KBM-7 (cell line): ENCODE measurements around the gene AHNAK2.
A peak's percentile ranks its signal among the peaks of the same experiment; 100 is the strongest.

ENCODE experiments used
- DNase-seq: peaks from one replicate; pipeline ENCODE4 v3.0.0-alpha.2; 2015
- in situ Hi-C: fragments of 300-500 bp; cut with MboI; formaldehyde crosslinking; loops from 2 replicates; pipeline ENCODE4 v1.14.3; 2020; ENCODE audit warnings: low sequenced_read_pairs, low pct_unique_long_range_greater_than_20kb, mixed read lengths

The AHNAK2 gene

GRCh38 chr14:104976198-104977007, 1.8 kb downstream of the AHNAK2 start:
- in situ Hi-C loops, result loop anchor here (10.0 kb wide), 1 partner anchor 68 kb away; no protein-coding TSS in a partner anchor
- DNase-seq, result peak; percentile 90

GRCh38 chr14:104975481-104976197, 2.5 kb downstream of the AHNAK2 start:
- DNase-seq, result peak; percentile 34
- in situ Hi-C loops, result loop anchor here (10.0 kb wide), 1 partner anchor 69 kb away; no protein-coding TSS in a partner anchor

- in situ Hi-C loops, result loop anchor here (10.0 kb wide), 1 partner anchor 70 kb away; no protein-coding TSS in a partner anchor
- DNase-seq, result no peak
Observed at GRCh38 chr14:104974665-104975390, 3.3 kb downstream of the AHNAK2 start.

DNA sequence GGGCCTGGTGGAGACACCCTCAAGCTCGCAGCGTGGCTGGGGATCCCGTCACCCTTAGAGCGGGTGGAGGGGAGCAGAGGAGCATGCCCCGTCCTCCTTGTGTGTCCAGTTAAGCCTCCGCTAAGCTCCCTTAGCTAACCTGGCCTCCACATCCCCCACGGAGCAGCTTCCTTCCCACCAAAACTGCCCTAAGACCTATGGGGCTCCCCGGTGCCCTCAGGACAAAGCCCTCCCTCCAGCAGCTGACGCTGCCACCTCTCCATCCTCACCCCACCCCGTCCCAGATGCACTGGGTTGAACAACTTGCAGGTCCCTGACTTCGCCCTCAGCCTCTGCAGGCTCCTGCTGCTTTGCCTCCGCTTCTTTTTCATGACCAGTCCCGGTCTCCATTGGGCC, 4.0 kb downstream of the AHNAK2 start:
- DNase-seq, result no peak
- in situ Hi-C loops, result loop anchor here (10.0 kb wide), 1 partner anchor 71 kb away; no protein-coding TSS in a partner anchor

GRCh38 chr14:104973385-104974145, 4.6 kb downstream of the AHNAK2 start:
- DNase-seq, result no peak
- in situ Hi-C loops, result loop anchor here (10.0 kb wide), 1 partner anchor 71 kb away; no protein-coding TSS in a partner anchor

- DNase-seq, result no peak
- in situ Hi-C loops, result loop anchor here (10.0 kb wide), 1 partner anchor 72 kb away; no protein-coding TSS in a partner anchor
Observed at GRCh38 chr14:104973135-104973384, 5.1 kb downstream of the AHNAK2 start.

DNA sequence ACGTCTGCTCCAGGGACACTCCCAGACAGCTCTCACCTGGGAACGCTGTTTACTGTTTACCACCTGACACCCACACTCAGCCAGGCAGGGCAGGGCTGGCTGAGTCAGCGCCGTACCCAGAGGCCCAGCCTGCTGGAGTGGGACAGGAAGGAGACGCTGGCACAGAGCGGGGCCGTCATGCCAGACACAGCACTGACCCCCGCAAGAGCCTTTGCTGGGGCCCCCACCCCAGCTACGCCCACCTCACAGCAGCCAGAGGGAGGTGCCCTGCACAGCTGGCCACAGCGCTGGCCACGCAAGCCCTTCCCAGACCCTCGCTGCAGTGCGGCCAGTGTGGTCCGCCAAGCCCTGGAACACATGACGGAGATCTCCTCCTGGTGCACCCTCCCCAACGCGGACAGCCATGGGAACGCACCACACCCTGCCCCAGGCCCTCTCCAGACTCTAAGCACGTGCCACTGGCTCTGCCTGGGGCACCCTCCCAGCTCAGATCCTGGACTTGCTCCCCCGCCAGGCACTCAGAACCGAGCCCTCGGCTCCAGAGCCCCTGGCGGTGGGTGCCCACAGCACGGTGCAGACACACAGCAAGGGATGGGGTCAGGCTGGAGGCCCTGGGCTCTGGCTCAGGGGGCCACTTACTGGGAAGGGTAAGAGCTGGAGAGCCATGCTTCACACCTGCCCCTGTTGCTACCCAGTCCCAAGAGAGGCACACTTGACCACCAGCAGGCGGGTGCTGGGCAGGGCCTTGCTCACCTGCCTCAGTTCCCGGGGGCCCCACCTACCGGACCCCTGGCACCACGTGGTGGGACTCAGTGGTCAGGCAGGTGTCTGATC, 5.7 kb downstream of the AHNAK2 start:
- DNase-seq, result no peak

GRCh38 chr14:104971447-104972240, 6.5 kb downstream of the AHNAK2 start:
- no peak for DNase-seq
- in situ Hi-C loops, result loop anchor here (10.0 kb wide), 1 partner anchor 73 kb away; no protein-coding TSS in a partner anchor

More for the DNA sequence above, 5.7 kb downstream of the AHNAK2 start:
- in situ Hi-C loops, result loop anchor here (10.0 kb wide), 1 partner anchor 72 kb away; no protein-coding TSS in a partner anchor

DNA sequence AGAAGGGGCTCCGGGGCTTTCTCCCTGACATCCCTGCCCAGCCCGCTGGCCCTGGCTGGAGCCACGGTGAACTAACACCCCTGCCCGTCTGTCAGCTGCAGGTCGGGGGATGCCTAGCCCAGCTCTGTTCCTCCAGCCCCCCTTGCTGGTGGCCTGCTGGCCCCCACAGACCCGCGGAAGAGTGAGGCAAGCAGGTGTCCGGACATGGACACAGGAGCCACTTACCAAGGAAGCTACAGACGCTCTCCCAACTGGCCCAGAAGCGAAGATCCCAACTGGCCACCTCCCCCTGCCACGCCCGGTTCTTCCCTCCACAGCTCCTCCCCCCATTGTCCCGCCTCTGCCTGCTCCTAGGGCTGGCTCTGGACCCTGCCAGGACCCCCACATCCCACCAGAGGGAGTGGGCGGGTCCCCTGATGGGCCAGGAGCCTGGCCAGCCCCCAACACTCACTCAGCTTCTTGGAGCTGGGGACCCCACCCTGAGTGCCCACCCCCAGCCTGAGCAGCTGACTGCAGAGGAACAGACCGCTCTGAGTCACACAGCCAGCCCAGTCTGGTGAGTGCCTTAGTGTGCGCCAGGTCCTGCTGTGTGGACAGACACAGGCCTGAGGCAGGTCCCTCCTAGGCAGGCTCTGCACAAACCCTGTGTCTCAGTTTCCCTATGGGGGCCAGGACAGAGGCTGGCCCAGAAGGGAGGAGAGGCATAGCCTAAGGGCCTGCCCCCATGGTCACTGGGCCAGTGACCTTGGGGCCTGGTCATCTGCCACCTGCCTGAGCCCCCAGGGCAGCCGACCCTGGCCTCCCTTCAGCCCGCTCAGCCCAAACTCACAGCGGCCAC, 7.7 kb downstream of the AHNAK2 start:
- in situ Hi-C loops, result loop anchor here (10.0 kb wide), 1 partner anchor 74 kb away; no protein-coding TSS in a partner anchor
- DNase-seq, result no peak

DNA sequence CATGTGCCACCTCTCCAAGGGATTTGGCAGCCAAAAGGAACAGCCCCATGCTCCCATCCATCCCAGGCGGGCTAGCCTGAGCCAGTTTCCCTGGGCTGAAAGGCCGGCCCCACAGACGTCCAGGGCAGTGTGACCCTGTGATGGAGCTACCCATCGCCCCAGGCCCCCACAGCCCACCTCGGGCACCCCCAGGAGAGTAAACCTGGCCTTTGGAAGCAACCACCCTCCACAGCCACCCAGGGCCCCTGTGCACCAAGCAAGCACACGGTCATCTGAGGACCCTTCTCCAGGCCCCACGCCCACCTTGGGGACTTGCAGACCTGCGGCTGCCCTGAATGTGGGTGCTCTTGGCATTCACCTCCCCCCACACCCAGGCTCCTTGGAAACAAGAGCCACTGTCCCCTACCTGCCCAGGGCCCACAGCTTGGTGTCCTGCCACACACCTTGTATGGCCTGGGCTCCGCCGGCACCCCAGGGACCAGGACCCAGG, 8.4 kb downstream of the AHNAK2 start:
- no peak for DNase-seq
- in situ Hi-C loops, result loop anchor here (10.0 kb wide), 1 partner anchor 75 kb away; no protein-coding TSS in a partner anchor

DNA sequence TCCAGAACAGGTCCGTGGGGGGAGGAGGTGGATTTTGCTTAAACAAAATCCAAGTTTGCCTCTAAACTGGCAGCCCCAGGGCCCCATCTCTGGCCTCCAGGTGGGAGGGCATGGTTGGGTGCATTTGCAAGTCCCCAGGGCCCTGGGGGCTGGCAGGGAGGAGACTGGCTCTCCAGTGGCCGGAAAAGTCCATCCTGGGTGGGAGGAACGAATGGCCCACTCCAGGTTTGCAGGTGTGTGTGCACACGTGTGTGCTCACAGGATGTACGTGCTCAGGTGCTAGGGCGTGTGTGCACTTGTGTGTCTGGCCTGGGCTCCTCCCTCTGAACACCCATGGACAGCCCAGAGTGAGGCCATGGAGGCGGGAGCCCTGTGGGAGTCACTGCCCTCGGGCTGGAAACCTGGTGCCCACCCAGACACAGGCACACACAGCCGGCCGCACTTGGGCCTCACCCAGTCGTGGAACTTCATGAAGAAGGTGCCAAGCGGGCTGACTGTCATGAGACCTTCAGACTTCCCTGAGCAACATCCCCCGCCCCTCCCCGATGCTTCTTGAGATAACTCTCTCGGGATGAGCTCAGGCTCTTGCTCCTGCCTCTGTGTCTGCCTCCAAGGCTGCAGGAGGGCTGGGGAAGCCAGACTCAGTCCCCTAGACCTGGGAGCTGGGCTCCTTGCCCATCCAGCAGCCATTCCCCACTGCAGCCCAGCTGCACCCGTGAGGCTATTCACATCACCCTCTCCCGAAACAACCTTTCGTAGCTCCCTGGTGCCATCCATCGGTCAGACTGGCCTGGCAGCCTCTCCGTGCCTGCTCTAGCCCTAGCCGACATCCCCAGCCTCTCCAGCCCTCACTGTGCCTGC, 9.4 kb downstream of the AHNAK2 start:
- no peak for DNase-seq
- in situ Hi-C loops, result no loop called here

DNA sequence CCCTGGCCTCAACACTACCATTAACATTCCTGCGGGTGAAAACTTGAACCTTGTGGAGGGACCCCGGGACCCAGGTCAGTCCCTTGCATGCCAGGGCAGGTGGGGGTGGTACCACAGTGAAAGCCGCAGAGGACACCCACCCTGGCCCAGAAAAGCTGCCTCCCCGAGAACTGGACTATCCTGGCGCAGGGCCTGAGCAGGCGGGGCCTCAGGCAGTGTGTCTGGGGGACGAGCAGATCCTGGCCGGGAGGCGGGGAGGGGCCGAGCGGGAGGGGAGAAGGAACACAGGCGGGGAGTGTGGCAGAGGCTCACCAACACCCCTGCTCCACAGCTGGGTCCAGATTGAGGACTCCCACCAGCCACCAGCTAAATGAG, 10.0 kb downstream of the AHNAK2 start:
- no peak for DNase-seq
- in situ Hi-C loops, result no loop called here

DNA sequence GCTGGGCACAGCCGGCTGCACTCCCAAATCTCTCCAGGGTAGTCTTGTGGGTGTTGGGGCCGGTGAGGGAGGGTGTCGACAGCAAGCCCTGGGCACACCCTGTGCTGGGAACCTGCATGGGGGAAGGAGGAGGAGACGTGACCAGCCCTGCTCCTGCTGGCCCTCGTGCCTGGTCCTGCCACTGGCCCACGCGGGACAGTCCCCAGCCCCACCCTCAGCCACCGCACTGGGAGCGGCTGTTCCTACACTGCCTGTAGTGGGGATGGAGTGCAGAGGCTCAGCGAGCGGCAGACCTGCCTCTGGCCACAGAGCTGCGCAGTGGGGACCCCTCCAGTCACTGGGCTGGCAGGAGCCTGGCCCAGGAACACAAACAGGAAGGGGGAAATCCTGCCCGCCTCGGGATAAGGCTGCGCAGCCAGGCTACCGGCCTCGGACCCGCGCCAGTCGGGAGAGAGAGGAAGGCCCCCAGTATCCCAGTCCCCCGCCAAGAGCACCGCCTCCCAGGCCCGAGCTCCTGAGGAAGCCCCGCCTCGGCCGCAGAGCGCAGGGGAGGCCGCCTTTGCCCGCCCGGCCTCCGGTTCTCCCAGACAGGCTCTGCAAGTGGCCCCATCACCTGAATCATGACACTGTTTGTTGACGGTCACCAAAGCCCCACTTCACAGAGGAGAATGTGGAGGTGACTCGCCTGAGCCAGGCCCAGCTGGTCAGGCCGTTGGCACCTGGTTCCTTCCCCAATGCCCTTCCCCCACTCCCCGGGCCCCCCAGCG, 10.6 kb downstream of the AHNAK2 start:
- in situ Hi-C loops, result no loop called here
- no peak for DNase-seq

- in situ Hi-C loops, result no loop called here
Observed at GRCh38 chr14:104966981-104967385, 11.2 kb downstream of the AHNAK2 start.

More at GRCh38 chr14:104966981-104967385, 11.2 kb downstream of the AHNAK2 start:
- DNase-seq, result no peak
